NOMO-1 treated with DMSO at 0.1 percent for 48 hours (cell line): ENCODE data around the gene UBE2G2.

Source experiments
- DNase-seq: peaks from one replicate; lab custom pipeline; 2025; ENCODE audit not compliant: unreplicated experiment; lab: John Stamatoyannopoulos, UW

UBE2G2 gene

DNA sequence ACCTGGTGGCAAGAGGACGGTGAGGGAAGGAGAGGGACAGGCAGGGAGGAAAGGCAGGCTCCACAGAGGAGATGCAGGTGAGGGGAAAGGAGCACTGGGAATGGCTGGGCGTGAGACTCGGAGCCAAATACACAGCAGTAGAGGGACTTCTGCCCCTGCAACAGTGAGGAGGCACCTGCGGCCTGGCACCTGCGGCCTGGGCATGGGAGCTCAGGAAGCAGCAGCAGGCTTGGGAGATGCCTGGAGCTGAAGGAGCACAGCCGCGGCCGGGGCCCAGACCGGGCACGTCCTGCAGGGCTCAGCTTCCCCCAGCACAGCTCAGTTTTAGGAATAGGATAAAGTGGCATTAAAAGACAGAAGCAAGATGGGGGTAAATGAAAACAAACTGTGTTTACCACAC, 69.4 kb downstream of the UBE2G2 start:
- DNase-seq: no peak

DNA sequence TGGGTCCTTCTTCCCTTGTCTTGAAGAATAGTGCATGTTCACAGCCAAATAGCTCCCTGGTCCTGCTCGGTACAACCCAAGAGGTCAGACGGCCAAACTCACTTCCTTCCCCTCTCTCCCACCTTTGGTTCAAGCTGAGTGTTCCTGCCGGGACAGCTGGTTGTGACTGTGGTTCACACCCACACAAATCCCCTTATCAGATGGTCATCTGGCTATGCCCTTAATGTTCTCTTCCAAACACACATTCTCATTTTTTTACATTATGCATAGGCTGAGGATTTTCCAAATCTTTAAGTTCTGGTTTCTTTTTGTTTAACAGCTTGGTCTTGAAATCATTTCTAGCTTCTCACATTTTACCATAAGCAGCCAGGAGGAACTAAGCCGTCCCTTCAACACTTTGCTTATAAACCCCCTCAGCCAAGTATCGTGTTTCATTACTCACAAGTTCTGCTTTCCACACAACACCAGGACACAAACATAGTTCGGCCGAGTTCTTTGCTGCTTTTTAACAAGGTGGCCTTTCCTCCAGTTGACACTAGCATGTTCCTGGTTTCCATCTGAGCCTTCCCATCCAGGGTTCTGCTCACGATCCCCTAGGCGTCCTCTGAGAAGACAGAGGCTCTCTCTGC, 70.6 kb downstream of the UBE2G2 start:
- peak; percentile 26 for DNase-seq

DNA sequence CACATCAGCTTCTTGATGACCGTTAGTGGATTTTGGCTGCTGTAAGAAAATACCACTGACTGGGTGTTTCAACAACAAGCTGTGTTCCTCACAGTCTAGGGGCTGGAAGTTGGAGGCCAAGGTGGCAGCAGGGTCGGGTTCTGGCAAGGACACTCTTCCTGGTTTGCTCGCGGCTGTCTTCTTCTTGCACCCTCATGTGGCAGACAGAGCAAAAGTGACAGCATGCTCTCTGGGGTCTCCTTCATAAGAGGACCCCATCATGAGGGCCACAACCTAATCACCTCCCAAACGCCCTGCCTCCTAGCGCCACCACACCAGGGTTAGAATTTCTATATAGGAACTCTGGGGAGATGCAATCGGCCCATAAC, 71.6 kb downstream of the UBE2G2 start:
- DNase-seq: no peak

DNA sequence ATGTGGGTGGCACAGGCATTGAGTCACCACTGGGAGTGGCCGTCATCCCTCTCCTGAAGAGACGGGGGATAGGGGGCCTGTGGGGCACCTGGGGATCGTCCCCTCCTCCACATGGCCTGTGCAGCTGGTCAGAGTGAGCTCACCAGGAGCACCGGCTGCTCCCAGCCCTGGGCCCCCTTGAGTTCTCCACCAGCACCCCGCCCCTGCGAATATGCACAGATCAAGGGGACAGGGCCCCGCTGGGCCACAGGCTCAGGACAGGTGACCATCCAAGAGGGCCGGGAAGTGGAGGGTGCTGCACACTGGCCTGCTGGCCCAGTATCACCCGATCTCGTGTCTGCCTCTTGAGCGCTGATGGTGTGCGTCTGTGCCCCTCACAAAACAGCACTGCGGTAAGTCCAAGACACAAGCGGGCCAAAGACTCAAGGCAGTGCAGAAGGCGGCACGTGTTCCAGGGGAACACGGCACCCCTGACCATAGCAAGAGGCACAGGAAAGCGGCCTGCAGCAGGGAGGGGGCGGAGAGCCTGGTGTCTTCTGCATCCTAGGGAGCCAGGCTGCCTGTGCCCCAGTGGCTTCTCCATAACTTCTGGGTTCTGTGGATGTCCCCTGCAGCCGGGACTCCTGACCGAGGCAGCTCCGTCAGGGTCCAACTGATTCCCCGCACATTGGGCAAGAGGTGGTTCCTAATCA, 72.1 kb downstream of the UBE2G2 start:
- DNase-seq: no peak

DNA sequence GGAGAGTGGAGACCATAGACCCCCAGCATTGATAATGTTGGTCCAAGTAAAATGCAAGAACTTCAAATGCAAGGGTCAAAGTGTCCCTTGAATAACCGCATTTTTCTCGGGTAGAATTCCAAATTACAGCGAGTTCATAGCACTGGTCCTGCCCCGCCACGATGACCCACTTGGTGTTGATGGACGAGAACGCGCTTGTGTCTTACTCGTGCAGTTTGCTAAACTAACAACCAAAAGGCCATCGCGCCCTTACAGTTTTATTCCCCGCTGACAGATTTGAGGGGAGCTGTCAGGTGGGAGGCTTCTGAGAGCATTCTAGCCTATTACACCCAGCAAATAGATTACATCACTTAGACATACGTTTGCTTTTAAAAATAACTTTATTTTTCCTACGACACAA, 72.9 kb downstream of the UBE2G2 start:
- no peak for DNase-seq

DNA sequence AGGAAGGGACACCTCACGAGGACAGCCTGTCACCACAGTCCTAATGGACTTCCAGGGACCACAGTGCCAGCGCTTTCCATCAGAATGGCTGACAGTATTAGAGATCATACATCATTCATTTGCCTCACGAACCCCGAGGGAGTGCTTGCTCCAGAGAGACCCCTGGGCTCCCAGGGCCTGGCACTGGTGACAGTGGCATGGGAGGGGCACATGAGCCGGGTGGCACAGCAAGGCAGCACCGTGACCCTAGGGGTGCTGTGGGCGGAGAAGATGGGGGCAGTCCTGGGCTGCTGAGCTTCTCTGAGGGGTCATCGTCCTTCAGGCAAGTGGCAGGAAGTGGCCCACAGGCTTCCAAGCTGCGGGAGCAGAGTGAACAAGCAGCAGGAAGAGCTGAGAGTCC, 73.9 kb downstream of the UBE2G2 start:
- DNase-seq: no peak

DNA sequence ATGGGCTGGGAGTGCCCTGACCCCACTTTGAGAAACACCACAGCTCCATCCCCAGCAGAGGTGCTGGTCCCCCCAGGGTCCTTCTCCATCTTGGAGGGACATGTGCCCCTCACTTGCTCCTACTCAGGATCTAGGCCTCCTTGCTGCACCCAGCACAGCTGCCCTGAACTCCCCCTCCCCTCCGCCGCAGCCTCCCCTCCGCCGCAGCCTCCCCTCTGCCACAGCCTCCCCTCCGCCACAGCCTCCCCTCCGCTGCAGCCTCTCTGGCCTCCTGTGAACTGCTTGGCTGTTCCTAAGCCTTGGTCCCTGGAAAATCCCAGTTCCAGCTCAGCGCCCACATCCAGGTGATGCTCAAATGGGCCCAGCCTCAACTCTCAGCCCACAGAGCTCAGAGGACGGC, 74.3 kb downstream of the UBE2G2 start:
- no peak for DNase-seq

DNA sequence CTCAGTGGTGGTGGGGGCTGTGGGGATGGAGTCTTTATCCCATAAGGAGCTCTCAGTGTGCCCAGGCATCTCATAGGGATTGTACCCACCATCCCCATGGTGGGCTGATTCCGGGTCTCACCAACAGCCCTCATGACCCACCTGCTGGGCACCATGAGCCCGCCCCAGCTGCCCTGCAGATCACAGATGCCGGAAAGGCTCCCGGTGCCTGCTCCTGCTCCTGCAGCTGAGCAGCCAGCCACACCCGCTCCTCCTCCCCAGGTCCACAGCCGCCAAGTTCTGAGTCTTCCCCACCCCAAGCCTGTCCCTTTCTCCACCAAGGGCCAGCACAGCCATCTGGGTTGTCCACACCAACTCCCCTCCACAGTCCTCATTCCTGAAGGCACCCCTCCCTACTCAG, 74.8 kb downstream of the UBE2G2 start:
- no peak for DNase-seq

DNA sequence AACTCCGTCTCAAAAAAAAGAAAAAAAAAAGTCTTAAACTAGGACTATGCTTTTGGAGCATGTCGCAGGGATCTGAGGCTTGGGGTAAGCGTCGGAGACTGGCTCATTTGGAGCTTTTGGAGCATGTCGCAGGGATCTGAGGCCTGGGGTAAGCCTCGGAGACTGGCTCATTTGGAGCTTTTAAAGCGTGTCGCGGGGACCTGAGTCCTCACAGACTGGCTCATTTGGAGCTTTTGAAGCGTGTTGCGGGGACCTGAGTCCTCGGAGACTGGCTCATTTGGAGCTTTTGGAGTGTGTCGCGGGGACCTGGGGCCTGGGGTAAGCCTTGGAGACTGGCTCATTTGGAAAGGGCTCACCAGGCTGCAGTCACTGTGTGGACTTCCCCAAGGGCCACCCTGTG, 76.7 kb downstream of the UBE2G2 start:
- no peak for DNase-seq

DNA sequence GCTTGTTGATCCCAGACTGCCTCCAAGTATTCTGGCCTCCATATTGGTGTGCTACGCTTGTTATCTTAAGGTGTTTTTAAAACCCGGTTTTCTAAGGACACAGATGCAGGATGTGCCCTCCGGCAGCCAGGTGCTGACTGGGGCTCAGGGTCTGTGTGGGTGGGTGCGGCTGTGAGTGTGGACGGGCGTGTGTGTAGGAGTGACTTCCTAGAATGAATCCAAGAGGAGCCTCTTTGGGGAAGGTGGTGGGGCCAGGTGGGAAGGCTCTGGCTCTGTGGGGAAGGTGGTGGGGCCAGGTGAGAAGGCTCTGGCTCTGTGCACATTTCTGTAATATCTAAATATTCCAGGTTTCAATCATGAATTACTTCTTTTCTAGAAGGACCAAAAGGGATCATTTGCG, 77.4 kb downstream of the UBE2G2 start:
- no peak for DNase-seq

DNA sequence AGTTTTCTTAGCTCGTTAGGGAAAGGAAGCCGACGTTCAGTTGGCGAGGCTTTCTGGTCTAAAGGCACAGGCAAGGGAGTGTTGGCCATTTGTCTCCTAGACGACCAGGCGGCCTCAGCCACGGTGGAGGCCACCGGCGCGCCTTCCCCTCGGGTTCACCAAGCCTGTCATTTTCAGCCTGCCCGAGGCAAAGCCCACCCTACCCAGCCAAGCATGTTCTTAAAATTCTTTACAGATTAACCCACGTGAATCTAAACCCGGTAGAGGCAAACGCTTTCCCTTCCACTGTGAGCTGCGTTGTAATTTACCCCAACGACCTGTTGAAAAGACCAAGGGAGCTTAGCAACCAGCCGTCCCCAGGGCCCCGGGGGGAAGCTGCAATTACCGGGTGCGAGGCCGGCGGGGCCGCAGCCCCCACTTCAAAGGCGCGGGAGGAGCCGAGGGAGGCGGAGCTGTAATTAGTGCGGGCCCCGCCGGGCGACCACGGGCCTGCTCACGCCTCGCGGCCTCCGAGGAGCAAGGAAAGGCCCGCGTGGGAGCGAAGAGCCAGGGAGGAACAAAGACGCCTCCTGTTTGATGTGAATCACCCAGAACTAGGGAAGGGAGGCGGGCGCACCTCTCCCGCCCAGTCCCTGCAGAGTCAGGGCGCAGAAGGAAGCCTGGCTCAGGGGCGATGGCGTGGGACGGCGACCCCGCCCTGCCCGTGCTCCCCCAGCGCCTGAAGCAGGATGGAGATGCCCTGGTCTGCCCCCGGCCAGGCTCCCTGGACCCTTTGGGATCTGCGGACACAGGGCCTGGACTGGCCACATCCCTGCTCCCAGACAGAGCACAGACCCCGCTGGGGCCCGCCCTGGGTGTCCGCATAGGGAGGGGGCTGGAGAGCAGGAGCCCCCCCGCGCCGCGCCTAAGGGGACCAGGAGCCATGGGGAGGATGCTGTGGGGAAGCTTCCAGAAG, 78.2 kb downstream of the UBE2G2 start:
- DNase-seq: no peak

DNA sequence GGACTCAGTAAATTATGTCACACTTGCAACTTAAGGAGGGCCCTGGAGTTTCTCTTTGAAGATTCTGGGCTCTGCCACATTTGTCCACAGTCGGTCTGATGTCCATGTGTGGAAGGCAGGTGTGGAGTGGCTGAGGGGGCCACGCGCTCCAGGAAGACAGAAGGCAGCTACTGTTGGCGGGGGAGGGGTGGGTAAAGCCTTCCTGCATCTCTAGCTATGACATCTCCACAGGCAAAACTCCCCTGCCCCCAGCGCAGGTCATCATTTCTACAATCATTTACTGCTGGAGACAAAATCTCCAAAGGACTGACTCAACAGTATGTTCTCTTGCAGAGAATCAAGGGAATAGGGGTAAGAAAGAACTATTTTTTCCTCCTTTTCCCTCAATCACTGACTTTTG, 78.9 kb downstream of the UBE2G2 start:
- DNase-seq: no peak

DNA sequence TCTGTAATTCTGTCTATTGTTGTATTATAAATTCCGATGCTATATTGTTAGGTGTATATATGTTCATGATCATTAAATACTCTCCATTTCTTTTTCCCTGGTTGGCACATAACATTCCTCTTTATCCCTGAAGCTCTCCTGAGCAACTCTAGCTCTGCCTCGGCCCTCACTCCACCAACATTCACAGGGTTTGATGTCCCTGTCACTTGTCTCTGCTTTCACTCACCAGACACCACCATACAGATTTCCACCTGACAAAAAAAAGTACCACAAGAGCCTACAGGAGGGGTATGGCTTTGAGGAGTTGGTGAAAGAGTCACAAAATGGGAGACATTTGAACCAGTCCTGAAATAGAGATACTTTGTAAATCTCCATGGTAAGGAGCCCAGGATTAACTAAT, 81.5 kb downstream of the UBE2G2 start:
- no peak for DNase-seq
